NT2/D1 (cell line): ENCODE measurements around the gene ACTBL2.

Source experiments
- SUZ12 ChIP-seq: IDR thresholded peaks from 2 replicates; pipeline ENCODE4 v1.6.1; 2011; ENCODE audit not compliant: insufficient read length, insufficient read depth; ENCODE audit errors: extremely low read depth
- YY1 ChIP-seq: IDR thresholded peaks from 2 replicates; pipeline ENCODE4 v1.6.1; 2011; ENCODE audit not compliant: insufficient read length, insufficient read depth
- ZNF274 ChIP-seq: IDR thresholded peaks from 2 replicates; pipeline ENCODE4 v1.6.1; 2011; ENCODE audit warnings: mild to moderate bottlenecking, low read depth, low read length

- no peak for TF ChIP-seq ZNF274
- TF ChIP-seq SUZ12, result no peak
- TF ChIP-seq YY1, result no peak
Measured at GRCh38 chr5:57470339-57470738, 12.3 kb downstream of the ACTBL2 start.
